ENCODE measurements around the gene PTS.

Gene PTS

GRCh38 chr11:112273066-112273465, 46.8 kb downstream of the PTS start:
- in situ Hi-C loops (cut with MboI; ENCODE audit: low sequenced_read_pairs, unreplicated experiment), result no loop called here
- TF ChIP-seq CTCF (IDR thresholded peaks at IDR 0.05; ENCODE audit: borderline replicate concordance, control extremely low read depth, extremely low read depth, insufficient read depth, missing control alignments), result no peak
- DNase-seq (ENCODE audit: low spot score), result no peak

DNA sequence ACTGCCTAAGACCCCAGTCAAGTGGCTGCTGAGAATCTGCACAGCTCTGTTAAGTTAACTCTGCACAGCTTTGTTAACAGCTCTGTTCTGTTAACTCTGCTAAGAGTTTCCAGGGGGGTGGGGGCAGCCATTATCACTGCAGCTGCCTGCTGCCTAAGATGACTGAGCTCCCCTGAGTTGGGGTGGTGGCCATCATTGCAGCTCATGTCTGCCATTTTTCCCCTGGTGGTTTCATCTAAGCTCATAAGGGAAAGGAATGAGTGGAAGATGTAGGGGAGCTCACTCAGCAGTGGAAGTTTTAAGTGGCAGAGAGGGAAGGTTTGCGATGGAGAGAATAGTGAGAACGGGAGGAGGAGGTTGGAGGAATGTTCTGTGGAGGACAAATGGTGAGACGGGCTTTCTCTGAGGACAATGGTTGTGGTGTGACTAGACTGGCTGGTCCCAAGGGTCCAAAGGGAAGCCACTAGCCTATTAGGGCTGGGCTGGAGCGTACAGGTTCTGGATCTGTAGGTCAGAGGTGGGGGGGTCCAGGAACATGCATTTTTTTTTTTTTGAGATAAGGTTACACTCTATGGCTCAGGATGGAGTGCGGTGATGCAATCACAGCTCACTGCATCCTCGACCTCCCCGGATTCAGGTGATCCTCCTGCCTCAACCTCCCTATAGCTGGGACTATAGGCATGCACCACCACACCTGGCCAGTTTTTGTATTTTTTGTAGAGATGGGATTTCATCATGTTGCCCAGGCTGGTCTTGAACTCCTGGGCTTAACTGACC, 48.0 kb downstream of the PTS start:
- in situ Hi-C loops (cut with MboI; ENCODE audit: low sequenced_read_pairs, unreplicated experiment), result no loop called here
- no peak for TF ChIP-seq CTCF (IDR thresholded peaks at IDR 0.05; ENCODE audit: borderline replicate concordance, control extremely low read depth, extremely low read depth, insufficient read depth, missing control alignments)
- DNase-seq (ENCODE audit: low spot score), result no peak

GRCh38 chr11:112277029-112277428, 50.8 kb downstream of the PTS start:
- in situ Hi-C loops (cut with MboI; ENCODE audit: low sequenced_read_pairs, unreplicated experiment), result loop anchor here (5.0 to 25.0 kb wide), 2 partner anchors 55 to 1010 kb away; no protein-coding TSS in a partner anchor
- no peak for DNase-seq (ENCODE audit: low spot score)
- TF ChIP-seq CTCF (IDR thresholded peaks at IDR 0.05; ENCODE audit: borderline replicate concordance, control extremely low read depth, extremely low read depth, insufficient read depth, missing control alignments), result no peak

DNA sequence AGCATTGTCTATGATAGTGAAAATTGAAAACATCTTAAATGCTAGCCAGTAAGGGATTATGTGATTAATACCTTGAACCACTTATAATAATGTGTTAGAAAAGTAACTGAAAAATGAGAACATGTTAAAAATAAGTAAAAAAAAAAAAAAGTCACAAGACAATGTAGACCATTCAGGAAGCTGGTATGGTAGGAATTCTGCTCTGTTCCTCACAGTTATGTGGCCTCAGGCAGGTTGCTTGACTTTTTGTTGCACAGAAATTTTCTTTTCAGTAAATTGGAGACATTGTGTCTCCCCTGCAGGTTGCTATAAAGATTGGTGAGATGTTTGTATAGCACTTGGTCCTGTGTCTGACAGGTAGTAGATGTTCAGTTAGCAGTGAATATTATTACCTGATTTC, 51.7 kb downstream of the PTS start:
- no peak for TF ChIP-seq CTCF (IDR thresholded peaks at IDR 0.05; ENCODE audit: borderline replicate concordance, control extremely low read depth, extremely low read depth, insufficient read depth, missing control alignments)
- in situ Hi-C loops (cut with MboI; ENCODE audit: low sequenced_read_pairs, unreplicated experiment), result loop anchor here (5.0 to 25.0 kb wide), 2 partner anchors 56 to 1009 kb away; no protein-coding TSS in a partner anchor
- DNase-seq (ENCODE audit: low spot score), result no peak

DNA sequence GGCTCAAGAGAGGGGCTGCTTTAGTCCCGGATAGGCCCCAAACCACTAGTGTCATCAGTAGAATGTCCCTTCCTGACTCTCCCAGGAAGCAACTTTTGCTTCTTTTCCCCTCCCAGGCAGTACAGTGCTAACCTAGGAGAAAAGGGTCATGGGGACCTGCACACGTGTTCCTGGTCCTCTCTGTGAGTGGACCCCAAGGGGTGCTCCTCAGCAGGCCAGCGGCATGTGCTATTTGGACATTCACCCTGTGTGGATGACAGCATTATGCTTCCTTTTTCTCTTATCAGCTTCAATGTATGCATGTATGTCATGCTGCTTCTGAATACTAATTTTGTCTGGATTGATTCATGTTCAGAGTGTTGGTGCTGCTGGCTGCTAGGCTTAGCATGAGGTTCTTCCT, 52.6 kb downstream of the PTS start:
- no peak for TF ChIP-seq CTCF (IDR thresholded peaks at IDR 0.05; ENCODE audit: borderline replicate concordance, control extremely low read depth, extremely low read depth, insufficient read depth, missing control alignments)
- in situ Hi-C loops (cut with MboI; ENCODE audit: low sequenced_read_pairs, unreplicated experiment), result loop anchor here (5.0 to 25.0 kb wide), 2 partner anchors 57 to 1008 kb away; no protein-coding TSS in a partner anchor
- DNase-seq (ENCODE audit: low spot score), result no peak

DNA sequence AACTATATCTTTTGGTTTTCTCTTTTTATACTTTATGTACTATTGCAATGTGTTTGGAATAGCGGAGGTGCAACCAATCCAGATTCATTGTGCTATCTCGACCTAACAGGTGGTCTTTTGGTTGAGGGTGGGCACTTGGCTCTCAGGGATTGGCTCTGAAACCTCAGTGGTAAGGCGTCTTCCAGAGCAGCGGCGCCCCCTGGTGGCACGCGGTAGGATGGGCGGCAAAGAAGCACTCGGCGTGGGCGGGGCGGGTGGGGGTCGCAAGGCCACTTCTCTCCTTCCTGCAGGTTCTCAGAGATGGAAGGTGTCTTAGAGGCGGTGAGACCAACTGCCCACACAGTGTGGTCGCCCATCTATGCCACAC, 53.7 kb downstream of the PTS start:
- peak; percentile 89 for TF ChIP-seq CTCF (IDR thresholded peaks at IDR 0.05; ENCODE audit: borderline replicate concordance, control extremely low read depth, extremely low read depth, insufficient read depth, missing control alignments)
- DNase-seq (ENCODE audit: low spot score), result peak; percentile 80
- in situ Hi-C loops (cut with MboI; ENCODE audit: low sequenced_read_pairs, unreplicated experiment), result loop anchor here (5.0 to 25.0 kb wide), 3 partner anchors 58 to 1007 kb away; no protein-coding TSS in a partner anchor
